Smooth muscle cell (in vitro differentiated cells): ENCODE data around the gene SVEP1. TPM values are rescaled to one million over a fixed set of nuclear protein-coding genes. Genes with fewer than 3 reads are reported as not detected.

ENCODE experiments used
- DNase-seq: peaks from one replicate; lab custom pipeline; 2025; ENCODE audit not compliant: unreplicated experiment; lab: John Stamatoyannopoulos, UW
- H2AFZ ChIP-seq: fragments of 200-600 bp; sonication (generic); 2 replicates; pipeline ENCODE4 v1.6.0; 2016; ENCODE audit warnings: antibody characterized with exemption, low read depth, mild to moderate bottlenecking
- H3F3A ChIP-seq: fragments of 200-600 bp; sonication (generic); 2 replicates; pipeline ENCODE4 v1.6.0; 2017; ENCODE audit warnings: antibody characterized with exemption, low read depth
- H3K27ac ChIP-seq: fragments of 200-600 bp; sonication (generic); 2 replicates; pipeline ENCODE4 v1.5.1; 2016; ENCODE audit warnings: low read depth, mild to moderate bottlenecking
- H3K27me3 ChIP-seq: fragments of 200-600 bp; sonication (generic); 2 replicates; pipeline ENCODE4 v1.6.1; 2016; ENCODE audit warnings: low read depth, mild to moderate bottlenecking
- H3K36me3 ChIP-seq: fragments of 200-600 bp; sonication (generic); 2 replicates; pipeline ENCODE4 v1.5.1; 2016; ENCODE audit warnings: low read depth
- H3K4me1 ChIP-seq: fragments of 200-600 bp; sonication (generic); 2 replicates; pipeline ENCODE4 v1.5.1; 2016; ENCODE audit warnings: low read depth
- H3K4me2 ChIP-seq: fragments of 200-600 bp; sonication (generic); 2 replicates; pipeline ENCODE4 v1.6.0; 2016; ENCODE audit warnings: mild to moderate bottlenecking
- H3K4me3 ChIP-seq: fragments of 200-600 bp; sonication (generic); 2 replicates; pipeline ENCODE4 v1.5.1; 2016; ENCODE audit warnings: mild to moderate bottlenecking
- H3K79me2 ChIP-seq: fragments of 200-600 bp; sonication (generic); 2 replicates; pipeline ENCODE4 v1.6.0; 2016; ENCODE audit warnings: low read depth, mild to moderate bottlenecking
- H3K9ac ChIP-seq: fragments of 200-600 bp; sonication (generic); 2 replicates; pipeline ENCODE4 v1.6.0; 2016; ENCODE audit warnings: low read depth
- H3K9me3 ChIP-seq: fragments of 200-600 bp; sonication (generic); replicated peaks from 2 replicates; pipeline ENCODE4 v1.5.1; 2016; ENCODE audit warnings: low read depth
- H4K20me1 ChIP-seq: fragments of 200-600 bp; sonication (generic); 2 replicates; pipeline ENCODE4 v1.6.0; 2016; ENCODE audit warnings: low read depth
- WGBS: methylation state at CpG from one replicate; pipeline ENCODE4 v1.1.7; 2016; ENCODE audit warnings: low lambda C conversion rate; 5-methylcytosine and 5-hydroxymethylcytosine counted together
- polyA plus RNA-seq: library from polyadenylated mRNA; unstranded; fragments of >200 nt; fragmentation: Nextera tagmentation; extraction: Ambion mirVana; gene quantifications from 2 replicates; pipeline ENCODE4 v1.2.1, GENCODE V29; 2016
- total RNA-seq: library from RNA; depleted of rRNA; stranded (reverse); fragments of >200 nt; gene quantifications from 2 replicates; pipeline ENCODE4 v1.2.3, GENCODE V29; 2014
- TF ChIP-seq, protein P1 (sequence below): fragments of 200-600 bp; sonication (generic); IDR thresholded peaks from 2 replicates; pipeline ENCODE4 v1.5.1; 2017; ENCODE audit warnings: borderline replicate concordance, mild to moderate bottlenecking, antibody characterized with exemption; ENCODE audit not compliant: insufficient read depth, poor library complexity, severe bottlenecking

Gene SVEP1
- total and polyA plus RNA-seq, 2 experiments from 2014 or later, result 6.4 to 14.8 TPM

DNA sequence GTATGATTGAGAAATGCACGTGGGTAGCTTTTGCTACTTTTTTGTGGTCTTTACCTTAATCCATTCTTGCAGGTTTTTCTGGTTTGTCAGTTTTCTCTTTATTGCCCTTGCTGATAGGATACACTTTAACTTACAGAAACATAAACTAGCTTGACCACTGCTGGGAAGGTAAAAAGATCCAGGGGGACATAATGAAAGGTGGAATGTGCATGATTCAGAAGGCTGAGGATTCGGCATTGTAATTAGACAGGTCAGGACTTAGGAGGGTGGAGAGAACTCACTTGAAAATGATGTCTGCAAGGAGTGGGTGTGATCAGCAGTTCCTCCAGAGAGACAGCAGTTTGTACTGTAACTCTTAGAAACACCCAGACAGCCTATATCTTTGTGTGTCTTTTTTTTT lies 222.0 kb downstream of the SVEP1 start:
- peak overlapping the region; percentile 21 for H3K27ac ChIP-seq
- 50% methylated on average over 2 of the region's 2 CpGs for WGBS
- no peaks in the 10 kb centered on the region for H3K79me2 ChIP-seq
- TF ChIP-seq, protein P1, sequence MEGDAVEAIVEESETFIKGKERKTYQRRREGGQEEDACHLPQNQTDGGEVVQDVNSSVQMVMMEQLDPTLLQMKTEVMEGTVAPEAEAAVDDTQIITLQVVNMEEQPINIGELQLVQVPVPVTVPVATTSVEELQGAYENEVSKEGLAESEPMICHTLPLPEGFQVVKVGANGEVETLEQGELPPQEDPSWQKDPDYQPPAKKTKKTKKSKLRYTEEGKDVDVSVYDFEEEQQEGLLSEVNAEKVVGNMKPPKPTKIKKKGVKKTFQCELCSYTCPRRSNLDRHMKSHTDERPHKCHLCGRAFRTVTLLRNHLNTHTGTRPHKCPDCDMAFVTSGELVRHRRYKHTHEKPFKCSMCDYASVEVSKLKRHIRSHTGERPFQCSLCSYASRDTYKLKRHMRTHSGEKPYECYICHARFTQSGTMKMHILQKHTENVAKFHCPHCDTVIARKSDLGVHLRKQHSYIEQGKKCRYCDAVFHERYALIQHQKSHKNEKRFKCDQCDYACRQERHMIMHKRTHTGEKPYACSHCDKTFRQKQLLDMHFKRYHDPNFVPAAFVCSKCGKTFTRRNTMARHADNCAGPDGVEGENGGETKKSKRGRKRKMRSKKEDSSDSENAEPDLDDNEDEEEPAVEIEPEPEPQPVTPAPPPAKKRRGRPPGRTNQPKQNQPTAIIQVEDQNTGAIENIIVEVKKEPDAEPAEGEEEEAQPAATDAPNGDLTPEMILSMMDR, result no peak
- no peak overlapping the region for H2AFZ ChIP-seq
- no peak for DNase-seq
- H3K4me3 ChIP-seq, result no peak overlapping the region
- no peaks in the 10 kb centered on the region for H3K9me3 ChIP-seq
- no peaks in the 10 kb centered on the region for H3K36me3 ChIP-seq
- H4K20me1 ChIP-seq, result no peaks in the 10 kb centered on the region
- no peaks in the 10 kb centered on the region for H3K4me1 ChIP-seq
- H3K4me2 ChIP-seq, result no peak overlapping the region
- no peaks in the 10 kb centered on the region for H3F3A ChIP-seq
- no peak overlapping the region for H3K9ac ChIP-seq
- no peaks in the 10 kb centered on the region for H3K27me3 ChIP-seq

DNA sequence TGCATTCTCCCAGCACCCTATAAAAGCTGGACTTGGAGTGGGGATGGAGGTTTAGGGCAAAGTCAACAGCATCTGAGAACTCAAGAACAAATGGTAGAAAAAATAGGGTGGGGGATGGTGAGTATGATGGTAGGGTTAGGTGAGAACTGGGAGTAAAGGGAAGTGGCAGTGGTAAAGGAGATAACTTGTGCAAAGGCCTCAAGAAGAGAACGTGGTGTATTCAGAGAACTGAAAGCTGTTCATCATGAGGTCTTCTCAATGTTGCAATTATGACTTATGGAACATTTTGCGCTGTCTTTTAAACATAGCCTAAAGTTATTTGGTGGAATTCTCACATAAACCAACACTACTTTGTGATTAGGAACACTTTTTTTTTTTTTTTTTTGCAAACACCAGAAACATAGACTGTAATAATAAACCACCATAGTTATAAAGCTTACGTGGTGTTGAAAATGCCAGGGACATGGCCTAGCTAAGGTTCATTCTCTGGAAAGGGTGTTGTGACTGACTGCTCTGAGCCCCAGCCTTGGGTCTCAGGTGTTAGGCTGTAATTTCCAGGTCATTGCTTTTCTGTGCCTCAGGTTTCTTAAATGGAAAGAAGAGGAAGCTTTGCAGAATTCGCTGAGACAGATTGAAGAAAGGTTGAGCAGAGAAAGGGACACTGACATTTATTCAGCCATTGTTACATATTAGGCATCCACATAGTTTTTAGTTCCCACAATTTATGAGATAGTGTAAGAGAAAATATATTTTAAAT lies 222.7 kb downstream of the SVEP1 start:
- no peak overlapping the region for H3K4me2 ChIP-seq
- H3K4me1 ChIP-seq, result no peaks in the 10 kb centered on the region
- H3K36me3 ChIP-seq, result no peaks in the 10 kb centered on the region
- no peaks in the 10 kb centered on the region for H3K79me2 ChIP-seq
- TF ChIP-seq, protein P1, result no peak
- H3K27ac ChIP-seq, result peak overlapping the region; percentile 46
- no peak overlapping the region for H2AFZ ChIP-seq
- no peaks in the 10 kb centered on the region for H4K20me1 ChIP-seq
- no peaks in the 10 kb centered on the region for H3F3A ChIP-seq
- 89% methylated on average over 4 of the region's 4 CpGs for WGBS
- no peaks in the 10 kb centered on the region for H3K27me3 ChIP-seq
- H3K4me3 ChIP-seq, result no peak overlapping the region
- no peaks in the 10 kb centered on the region for H3K9me3 ChIP-seq
- H3K9ac ChIP-seq, result no peak overlapping the region
- no peak for DNase-seq

DNA sequence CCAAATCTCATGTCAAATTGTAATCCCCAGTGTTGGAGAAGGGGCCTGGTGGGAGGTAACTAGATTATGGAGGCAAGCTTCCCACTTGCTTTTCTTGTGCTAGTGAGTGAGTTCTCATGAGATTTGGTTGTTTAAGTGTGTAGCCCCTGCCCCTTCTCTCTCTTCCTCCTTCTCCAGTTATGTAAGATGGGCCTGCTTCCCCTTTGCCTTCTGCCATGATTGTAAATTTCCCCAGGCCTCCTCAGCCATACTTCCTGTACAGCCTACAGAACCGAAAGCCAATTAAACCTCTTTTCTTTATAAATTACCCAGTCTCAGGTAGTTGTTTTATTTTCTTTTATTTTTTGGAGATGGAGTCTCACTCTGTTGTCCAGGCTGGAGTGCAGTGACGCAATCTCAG lies 223.6 kb downstream of the SVEP1 start:
- Histone ChIP-seq H3K36me3 (no peaks in the 10 kb centered on the region), H3K27me3 (no peaks in the 10 kb centered on the region), H3F3A (no peaks in the 10 kb centered on the region), H3K4me2 (no peak overlapping the region), H2AFZ (no peak overlapping the region), H3K9ac (no peak overlapping the region), H3K4me1 (no peaks in the 10 kb centered on the region), H3K79me2 (no peaks in the 10 kb centered on the region), H3K4me3 (no peak overlapping the region), H3K27ac (no peak overlapping the region), H4K20me1 (no peaks in the 10 kb centered on the region), H3K9me3 (no peaks in the 10 kb centered on the region)
- WGBS, result 98% methylated on average over 2 of the region's 2 CpGs
- TF ChIP-seq, protein P1, result no peak
- no peak for DNase-seq

- H3K9ac ChIP-seq, result no peak overlapping the region
- H3K36me3 ChIP-seq, result no peaks in the 10 kb centered on the region
- no peak for DNase-seq
- H3F3A ChIP-seq, result no peaks in the 10 kb centered on the region
- H3K27ac ChIP-seq, result peak overlapping the region; percentile 43
- 0% methylated on average over 1 of the region's 1 CpG for WGBS
- no peak overlapping the region for H2AFZ ChIP-seq
- H3K79me2 ChIP-seq, result no peaks in the 10 kb centered on the region
- H3K4me2 ChIP-seq, result no peak overlapping the region
- H4K20me1 ChIP-seq, result no peaks in the 10 kb centered on the region
- H3K27me3 ChIP-seq, result no peaks in the 10 kb centered on the region
- no peaks in the 10 kb centered on the region for H3K9me3 ChIP-seq
- no peaks in the 10 kb centered on the region for H3K4me1 ChIP-seq
- no peak overlapping the region for H3K4me3 ChIP-seq
- TF ChIP-seq, protein P1, result no peak
These were observed 228.5 kb downstream of the SVEP1 start for GRCh38 chr9:110351009-110351467.
